Measurements from ENCODE around the gene CORO7.
"Not testable (repeated sequence)": the region's sequence is repeated elsewhere in the genome, so short reads cannot be mapped to it uniquely, and the experiment has no call there.

CORO7 gene

DNA sequence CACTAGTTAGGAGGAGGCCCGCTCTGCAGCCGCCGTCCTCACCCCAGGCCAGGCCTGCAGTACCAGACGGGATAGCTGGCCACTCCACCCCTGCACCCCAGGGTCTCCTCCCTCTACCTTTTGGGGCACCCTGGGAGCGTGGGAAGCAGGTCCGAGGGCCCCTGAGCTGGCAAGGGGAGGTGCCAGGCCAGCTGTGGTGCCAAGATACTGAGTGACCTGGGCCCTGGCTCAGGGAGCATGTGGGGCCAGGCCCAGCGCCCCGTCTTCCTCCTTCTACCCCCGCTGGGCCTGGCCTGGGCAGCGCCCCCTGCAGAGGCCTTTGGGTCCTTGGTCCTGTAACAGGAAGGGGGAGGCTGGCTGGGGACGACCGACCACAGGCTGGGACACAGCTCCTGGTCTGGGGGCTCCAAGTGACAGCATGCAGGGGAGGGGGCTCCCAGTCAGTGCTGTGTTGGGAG lies 78.2 kb downstream of the CORO7 start:
- no peak for DNase-seq (ENCODE audit: low spot score)

DNA sequence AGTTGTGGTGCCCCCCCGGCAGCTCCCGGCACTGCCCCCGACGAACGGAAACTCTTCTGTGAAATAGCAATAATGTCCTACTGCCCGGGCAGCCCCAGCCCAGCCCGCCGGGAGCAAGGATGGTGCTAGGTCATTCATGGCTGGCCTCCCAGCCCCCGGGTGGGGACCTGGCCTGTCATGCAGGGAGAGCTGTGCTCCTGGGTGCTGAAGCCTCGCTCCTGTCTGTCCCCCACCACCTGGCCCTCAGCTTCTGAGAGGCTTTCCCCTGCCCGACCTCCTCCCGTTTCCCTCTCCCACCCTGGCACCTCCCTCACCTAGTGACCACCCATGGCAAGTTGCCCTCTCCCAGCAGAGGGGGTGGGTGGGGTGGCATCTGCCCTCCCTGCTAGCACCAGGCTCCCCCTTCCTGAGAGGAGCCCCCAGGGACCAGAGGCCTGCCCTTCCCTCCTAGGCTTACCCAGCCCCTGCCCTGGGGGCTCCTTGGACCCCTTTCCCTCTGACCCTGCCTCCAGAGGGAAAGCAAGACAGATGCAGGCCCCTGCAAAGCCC lies 78.8 kb downstream of the CORO7 start:
- no peak for DNase-seq (ENCODE audit: low spot score)

DNA sequence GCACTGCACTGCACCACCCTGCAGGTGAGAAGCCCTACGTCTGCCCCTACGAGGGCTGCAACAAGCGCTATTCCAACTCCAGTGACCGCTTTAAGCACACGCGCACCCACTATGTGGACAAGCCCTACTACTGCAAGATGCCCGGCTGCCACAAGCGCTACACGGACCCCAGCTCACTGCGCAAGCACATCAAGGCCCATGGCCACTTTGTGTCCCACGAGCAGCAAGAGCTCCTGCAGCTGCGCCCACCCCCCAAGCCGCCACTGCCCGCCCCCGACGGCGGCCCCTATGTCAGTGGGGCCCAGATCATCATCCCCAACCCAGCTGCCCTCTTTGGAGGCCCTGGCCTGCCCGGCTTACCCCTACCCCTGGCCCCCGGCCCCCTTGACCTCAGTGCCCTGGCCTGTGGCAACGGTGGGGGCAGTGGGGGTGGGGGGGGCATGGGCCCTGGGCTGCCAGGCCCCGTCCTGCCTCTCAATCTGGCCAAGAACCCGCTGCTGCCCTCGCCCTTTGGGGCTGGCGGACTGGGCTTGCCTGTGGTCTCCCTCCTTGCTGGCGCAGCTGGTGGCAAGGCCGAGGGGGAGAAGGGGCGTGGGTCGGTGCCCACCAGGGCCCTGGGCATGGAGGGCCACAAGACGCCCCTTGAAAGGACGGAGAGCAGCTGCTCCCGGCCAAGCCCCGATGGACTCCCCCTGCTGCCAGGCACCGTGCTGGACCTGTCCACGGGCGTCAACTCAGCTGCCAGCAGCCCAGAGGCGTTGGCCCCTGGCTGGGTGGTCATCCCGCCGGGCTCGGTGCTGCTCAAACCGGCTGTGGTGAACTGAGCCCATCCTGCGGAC lies 79.5 kb downstream of the CORO7 start:
- DNase-seq (ENCODE audit: low spot score), result no peak

DNA sequence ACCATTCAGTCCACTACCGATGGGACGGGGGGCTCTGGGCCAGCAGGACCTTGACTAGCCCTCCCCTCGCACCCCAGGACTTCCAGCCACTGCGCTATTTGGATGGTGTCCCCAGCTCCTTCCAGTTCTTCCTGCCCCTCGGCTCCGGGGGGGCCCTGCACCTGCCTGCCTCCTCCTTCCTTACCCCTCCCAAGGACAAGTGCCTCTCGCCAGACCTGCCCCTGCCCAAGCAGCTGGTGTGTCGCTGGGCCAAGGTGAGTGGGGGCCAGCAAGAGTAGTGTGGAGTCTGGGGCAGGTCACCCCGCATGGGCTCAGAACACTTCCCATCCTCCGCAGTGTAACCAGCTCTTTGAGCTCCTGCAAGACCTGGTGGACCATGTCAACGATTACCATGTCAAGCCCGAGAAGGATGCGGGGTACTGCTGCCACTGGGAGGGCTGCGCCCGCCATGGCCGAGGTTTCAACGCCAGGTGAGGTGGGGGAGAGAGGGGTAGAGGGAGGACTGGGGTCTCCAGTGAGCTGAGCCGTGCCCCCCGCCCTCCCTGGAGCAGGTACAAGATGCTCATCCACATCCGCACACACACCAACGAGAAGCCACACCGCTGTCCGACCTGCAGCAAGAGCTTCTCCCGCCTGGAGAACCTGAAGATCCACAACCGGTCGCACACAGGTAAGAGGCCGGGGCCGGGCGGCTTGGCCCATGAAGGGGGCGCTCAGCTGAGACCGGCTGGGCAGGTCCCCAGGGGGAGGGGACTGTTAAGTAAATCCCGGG lies 81.5 kb downstream of the CORO7 start:
- DNase-seq (ENCODE audit: low spot score), result no peak

DNA sequence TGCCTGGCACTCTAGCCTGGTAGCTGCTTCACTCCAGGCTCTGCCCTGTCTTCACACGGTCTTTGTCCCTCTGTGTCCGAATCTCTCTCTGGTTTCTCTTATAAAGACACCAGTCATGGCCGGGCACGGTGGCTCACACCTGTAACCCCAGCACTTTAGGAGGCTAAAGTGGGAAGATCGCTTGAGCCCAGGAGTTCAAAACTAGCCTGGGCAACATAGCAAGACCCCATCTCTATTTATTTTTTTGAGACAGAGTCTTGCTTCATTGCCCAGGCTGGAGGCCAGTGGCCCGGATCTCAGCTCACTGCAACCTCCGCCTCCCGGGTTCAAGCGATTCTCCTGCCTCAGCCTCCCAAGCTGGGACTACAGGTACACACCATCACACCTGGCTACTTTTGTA lies 82.7 kb downstream of the CORO7 start:
- DNase-seq (ENCODE audit: low spot score), result not testable (repeated sequence)

DNA sequence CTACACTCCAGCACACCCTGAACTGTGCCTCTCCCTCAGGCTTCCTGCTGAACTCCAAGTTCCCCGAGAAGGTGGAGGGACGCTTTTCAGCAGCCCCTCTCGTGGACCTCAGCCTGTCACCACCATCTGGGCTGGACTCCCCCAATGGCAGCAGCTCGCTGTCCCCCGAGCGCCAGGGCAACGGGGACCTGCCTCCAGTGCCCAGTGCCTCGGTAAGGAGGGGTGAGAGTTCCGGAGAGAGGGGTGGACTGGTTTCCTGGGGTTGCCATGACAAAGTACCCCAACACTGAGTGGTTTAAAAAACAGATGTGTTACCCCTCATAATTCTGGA lies 83.1 kb downstream of the CORO7 start:
- no peak for DNase-seq (ENCODE audit: low spot score)

DNA sequence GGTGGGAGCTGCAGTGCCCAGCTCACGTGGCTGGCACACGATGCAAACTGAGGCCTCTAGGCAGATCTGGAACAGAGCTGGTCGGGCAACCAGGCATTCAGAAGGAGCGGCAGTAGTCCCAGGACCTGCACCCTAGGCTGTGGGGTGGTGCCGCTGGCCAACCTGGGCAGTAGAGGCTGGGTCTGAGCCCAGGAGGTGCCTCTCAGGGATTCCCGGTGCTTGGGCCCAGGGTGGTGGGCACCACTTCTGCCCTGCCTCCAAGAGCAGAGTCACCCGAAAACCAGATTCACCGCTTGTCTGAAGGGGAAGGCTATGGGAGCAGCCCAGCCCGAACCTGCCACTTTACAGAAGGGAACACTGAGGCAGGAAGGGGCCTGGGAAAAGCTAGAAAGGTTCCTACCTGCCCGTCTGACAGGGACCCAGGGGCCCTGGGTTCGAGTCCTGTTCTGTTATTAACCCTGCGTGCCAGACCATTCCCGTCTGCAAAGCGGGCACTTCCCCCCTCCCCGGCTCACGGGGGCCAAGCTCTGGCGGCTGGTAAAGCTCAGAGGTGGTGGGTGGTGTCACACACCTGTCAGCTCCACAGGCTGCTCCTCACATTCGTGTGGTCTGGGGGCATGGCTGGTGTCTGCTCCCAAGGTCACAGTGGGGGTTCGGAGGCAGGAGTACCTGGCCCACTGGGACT lies 83.6 kb downstream of the CORO7 start:
- no peak for DNase-seq (ENCODE audit: low spot score)

DNA sequence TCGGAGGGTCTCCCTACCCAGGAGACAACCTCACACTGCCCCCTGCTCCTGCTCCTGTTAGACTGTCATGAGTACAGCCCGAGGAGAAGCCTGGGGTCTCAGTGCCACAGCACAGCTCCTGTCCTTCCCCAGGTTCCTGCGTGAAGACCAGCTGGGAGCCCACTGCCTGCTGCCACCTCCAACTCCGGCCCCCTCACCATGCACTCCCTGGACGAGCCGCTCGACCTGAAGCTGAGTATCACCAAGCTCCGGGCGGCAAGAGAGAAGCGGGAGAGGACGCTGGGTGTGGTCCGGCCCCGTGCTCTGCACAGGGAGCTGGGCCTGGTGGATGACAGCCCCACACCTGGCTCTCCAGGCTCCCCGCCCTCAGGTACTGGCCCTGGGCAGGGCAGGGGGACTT lies 84.3 kb downstream of the CORO7 start:
- no peak for DNase-seq (ENCODE audit: low spot score)

DNA sequence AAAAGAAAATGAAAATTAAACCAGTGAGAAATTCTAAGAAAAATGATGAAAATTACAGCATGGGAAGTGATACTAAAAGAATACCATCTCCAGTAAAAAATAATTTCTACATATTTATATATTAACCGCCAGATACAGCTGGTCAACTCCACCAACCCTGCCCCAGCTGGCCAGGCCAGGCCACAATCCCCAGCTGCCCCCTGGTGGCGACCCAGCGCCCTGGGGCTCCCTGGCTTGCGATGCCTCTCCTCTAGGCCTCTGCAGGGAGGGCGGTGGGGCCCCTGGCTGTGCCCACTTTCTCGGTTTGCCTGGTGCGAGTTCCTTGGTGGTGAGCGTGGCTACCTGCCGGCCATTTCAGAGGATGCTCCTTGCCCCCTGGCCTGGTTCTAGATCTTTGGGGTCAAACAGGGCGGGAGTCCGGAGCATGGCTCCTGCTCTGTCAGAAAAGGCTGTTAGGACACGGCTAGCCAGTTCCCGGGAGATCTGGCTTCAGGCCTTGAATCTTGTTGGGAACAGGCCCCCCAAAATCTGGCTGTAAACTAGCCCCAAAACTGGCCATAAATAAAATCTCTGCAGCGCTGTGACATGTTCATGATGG lies 86.0 kb downstream of the CORO7 start:
- no peak for DNase-seq (ENCODE audit: low spot score)

DNA sequence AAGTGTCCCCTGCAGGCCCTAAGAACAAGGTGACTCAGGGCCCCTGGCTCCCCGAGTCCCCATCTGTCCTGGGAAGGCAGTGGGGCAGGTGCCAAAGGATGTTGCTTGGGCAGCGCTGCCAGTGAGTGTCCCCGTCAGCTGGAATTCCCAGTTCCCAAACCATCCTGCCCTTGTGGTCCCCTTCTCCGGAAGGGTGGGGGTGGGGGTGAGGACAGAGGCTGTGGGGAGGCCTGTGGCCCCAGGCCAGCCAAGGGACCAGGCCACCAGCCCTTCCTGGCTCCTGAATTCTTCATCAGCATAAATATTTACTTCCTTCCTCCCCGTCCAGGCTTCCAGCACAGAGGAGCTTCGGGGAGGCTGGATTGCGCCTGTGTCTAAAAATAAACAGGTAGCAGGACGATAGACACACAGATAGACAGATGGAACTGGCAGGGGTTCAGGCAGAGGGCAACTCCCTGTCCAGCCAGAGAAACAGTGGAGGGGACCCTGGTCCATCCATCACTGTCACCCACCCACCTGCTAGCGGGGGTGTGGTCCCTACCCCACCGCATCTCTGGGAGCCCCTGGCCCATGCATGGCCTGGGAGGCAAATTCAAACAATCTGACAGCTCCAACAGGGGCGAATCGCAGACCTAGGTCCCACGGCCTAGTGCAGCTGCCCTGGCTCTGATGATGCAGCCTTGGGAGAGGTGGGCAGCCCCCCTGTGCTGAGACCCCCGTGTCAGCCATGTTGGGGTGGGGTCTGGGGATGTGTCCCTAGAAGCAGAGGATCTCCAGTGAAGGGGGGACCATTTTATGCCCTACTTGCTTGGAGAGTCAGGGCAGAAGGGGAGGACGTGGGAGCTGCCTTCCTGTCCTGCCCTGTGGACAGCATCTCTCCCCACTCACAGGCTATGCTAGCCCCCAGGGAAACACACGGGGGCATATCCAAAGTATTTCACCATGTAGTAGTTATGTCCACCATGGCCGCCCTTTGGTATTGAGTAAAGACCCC lies 87.3 kb downstream of the CORO7 start:
- no peak for DNase-seq (ENCODE audit: low spot score)

DNA sequence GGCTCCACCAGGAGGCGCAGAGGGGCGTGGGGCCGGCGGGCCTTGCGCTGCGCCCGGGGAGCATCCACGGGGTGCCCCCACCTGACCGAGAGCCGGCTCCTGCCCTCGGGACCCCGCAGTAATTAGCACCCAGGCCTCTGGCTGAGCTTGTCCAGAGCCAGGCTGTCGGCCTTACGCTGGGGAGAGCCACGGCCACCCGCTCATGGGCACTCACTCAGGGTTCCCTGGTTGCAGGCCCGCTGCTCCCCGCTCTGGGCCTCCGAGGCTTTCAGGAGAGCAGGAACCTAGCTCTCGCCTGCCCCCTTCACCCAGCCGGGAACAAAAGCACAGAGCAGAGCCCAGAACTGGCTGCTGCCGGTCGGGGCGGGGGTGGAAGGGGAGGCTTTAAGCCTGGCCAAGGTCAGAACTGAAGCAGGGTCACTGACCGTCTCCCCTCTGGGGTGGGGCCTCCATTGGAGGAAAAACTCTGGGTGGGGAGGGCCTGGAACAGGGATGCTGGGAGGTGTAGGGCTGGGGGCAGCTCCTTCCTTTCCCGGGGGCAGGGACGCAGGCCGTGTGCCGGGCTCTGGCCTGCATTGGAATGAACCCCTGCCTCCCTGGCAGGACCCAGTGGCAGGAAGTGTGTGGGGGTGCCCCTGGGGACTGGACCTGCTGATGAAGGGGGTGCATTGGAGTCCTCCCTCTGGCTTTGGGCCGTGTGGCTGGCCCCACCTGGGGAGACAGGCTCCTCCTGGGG lies 88.2 kb downstream of the CORO7 start:
- peak; percentile 81 for DNase-seq (ENCODE audit: low spot score)

DNA sequence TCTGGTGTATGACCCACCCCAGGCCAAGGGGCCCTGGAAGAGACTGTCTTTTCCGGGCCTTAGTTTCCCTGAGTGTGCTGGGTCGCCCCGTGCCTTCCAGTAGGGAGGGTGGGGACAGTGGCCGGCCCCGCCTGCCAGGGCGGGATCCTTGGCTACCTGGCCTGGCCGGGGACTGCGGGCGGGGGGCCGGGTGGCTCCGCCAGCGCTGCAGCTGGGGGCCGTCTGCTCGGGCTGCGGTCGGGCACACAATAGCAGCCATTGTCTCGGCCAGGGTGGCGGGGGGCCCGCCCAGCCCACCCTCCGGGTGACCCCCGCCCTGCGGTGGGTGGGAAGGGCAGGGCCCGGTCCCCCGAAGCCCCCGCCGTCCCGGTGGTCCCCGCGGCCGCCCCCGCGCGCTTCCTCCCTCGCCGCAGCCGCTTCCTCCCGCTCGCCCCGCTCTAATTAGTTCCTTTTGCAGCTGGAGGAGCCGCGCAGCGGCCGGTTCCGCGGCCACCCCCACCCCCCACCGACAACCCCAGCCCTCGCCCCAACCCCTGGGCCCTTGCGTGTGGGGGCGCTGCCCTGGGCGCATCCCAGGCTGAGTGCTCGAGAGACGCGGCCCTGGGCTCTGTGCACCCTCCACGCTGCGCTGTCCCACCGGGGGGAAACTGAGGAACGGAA lies 88.9 kb downstream of the CORO7 start:
- DNase-seq (ENCODE audit: low spot score), result no peak

DNA sequence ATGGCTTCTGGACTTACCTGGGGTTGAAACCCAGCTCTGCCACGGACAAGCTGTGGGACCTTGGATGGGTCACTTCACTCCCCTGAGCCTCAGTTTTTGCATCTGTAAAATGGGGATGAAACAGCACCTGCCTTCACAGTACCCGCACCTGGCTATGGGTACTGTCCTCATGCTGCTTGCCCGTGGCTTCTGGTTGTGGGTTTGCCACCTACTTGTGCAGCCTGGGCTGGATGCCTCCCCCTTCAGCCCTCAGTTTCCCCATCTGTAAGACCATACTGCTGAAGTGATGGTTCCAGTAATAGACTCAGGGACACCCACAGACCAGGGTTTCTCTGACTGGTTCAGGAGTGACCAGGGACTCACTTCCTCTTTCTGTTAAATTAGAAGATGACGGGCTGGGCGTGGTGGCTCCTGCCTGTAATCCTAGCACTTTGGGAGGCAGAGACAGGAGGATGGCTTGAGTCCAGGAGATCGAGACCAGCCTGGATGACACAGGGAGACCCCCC lies 91.1 kb downstream of the CORO7 start:
- no peak for DNase-seq (ENCODE audit: low spot score)

DNA sequence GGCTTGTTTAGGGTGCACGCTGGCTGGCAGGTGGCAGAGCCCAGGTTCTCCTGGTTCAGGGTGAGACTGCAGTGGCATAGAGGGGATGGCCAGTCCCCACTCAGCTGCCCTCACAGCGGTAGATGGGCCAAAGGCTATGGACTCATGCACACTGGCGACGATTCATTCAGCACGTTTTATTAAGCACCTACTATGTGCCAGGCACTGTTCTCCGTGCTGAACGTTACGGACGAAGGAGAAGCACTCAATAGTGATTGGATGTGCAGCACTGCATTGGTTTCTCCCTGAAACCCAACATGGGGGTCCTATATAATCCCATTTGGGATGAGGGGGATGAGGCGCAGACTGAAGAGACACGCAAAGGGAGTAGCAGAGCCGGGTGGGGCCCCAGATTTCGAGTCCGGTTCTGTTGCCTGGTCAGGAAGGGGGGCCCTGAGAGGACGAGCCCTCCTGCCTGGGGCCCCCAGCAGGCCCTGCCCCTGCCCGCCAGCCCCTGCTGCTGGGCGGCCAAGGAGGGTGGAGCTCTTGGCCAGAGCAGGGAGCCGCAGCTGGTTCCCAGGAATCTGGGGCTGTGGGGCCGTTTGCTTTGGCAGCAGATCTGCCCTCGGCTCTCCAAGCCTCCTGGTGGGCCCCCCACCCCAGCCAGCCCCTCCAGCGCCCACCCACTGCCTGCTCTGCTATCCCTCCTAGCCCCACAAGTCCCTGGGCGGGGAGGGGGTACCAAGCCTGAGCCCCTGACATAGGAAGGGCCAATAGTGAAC lies 91.7 kb downstream of the CORO7 start:
- no peak for DNase-seq (ENCODE audit: low spot score)

DNA sequence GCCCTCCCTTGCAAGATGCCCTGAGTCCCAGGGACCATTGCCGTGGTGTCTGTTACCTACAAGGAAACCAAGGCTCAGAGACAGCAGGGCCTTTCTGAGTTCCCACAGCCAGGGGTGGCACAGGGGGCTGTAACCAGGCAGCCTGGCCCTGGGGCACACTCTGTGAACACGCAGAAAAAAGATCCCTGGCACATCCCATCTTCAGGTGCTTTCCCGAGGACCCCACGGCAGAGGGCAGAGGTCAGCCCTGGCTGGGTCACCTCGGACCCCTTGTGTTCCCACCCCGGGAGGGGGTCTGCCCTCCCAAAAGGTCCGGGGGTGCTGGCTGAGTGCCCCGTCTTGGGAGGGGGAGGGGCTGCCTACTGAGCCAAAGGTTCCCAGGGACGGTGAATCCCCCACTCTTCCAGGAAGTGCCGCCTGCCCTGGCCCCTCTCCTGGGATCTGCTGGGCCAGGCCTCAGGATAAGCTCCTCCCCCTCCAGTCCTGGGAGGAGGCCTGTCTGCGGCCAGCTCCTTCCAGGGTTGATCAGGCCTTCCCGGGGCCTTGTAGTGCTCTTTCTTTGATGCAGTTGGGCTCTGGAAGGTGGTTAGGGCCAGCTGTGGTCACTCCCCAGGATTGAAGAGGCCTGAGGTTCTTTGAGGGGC lies 92.4 kb downstream of the CORO7 start:
- DNase-seq (ENCODE audit: low spot score), result no peak

DNA sequence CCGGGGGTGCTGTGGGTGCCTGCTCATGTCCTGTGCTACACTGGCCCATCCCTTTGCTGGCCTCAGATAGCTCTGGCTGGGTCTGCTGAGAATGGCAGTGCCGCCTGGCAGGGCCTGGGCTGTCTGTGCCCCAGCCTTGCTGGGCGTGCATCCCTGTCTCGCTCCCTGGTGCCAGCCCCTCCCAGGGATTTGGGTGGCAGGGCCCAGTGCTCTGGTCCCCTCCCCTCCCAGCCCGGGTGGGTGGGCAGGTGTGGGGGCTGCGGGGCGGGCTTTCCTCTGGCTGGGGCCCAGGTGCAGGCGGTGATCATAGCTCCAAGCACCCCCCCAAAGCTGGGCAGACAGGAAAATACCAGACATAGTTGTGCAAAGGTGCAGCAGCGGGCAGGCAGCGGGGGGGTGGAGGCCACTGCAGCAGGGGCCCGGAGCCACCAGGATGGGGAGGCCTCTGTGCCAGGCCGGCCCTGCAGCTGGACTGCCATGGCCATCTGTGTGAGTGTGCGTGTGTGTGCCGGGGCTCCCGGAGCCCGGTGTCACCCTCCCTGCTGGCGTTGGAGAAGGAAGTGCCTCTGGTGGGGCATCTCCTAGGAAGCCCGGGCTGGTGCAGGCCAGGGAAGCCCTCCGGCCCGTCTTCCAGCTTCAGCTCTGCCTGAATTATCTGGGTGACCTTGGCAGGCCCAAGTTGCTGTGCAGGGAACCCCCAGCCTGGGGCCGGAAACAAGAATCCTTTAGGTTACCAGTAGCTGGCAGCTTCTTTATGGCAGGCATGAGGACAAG lies 93.1 kb downstream of the CORO7 start:
- peak; percentile 34 for DNase-seq (ENCODE audit: low spot score)

Data from SW480 (cell line).